HepG2 (cell line): ENCODE results near the gene STK32A. TPM values are rescaled to one million over a fixed set of nuclear protein-coding genes. Genes with fewer than 3 reads are reported as not detected.

Source experiments
- ATAC-seq: fragments of 200-7000 bp; cut with Tn5 transposase; 3 replicates; pipeline ENCODE4 v1.9.1; 2020; ENCODE audit warnings: mild to moderate bottlenecking, moderate library complexity
- BruUV-seq: library from RNA; stranded (reverse); fragments of 400-500 nt; replicated peaks from 2 replicates; lab custom pipeline; 2021; lab: Mats Ljungman, UMichigan
- CTCF ChIA-PET: fragments of 300-600 bp; formaldehyde crosslinking; extraction: SDS; loops from one replicate; lab custom pipeline; 2021; ENCODE audit warnings: low total read pairs, inconsistent platforms, low intra/inter-chr PET ratio; lab: Yijun Ruan, JAX
- POLR2A ChIA-PET: fragments of 350-600 bp; sonication (Branson Sonifier 250); formaldehyde crosslinking; loops from one replicate; lab custom pipeline; 2020; ENCODE audit warnings: antibody characterized with exemption, inconsistent platforms; lab: Yijun Ruan, JAX
- DNase-seq: peaks from one replicate; pipeline ENCODE4 v3.0.0-alpha.2; 2015; ENCODE audit warnings: low spot score
- FAIRE-seq: peaks from 3 replicates; lab custom pipeline; 2011; peaks lifted over from hg19 to GRCh38; lab: Jason Lieb, UNC
- H2AFZ ChIP-seq: one replicate; pipeline ENCODE4 v1.6.1; 2011; ENCODE audit warnings: low read length, inconsistent platforms
- H3K27ac ChIP-seq: fragments of 300-600 bp; 3 replicates; pipeline ENCODE4 v1.8.0; 2011; ENCODE audit warnings: mixed run types, mild to moderate bottlenecking, mixed read lengths, low read length, inconsistent platforms; ENCODE audit not compliant: insufficient read depth; ENCODE audit errors: extremely low read length
- H3K27me3 ChIP-seq, 2 experiments: fragments of 200-600 bp in 1 of 2; 2 replicates in 1 of 2; 3 replicates in 1 of 2; pipeline versions ENCODE4 v1.6.0 to v1.8.0; 2011; ENCODE audit warnings: low read length in 2 of 2, mild to moderate bottlenecking in 2 of 2, moderate library complexity in 2 of 2, inconsistent platforms in 1 of 2; ENCODE audit not compliant: insufficient read depth in 2 of 2, control insufficient read depth in 1 of 2
- H3K36me3 ChIP-seq, 2 experiments: fragments of 200-600 bp in 1 of 2; replicated peaks in 1 of 2; 2 replicates in 1 of 2; 3 replicates in 1 of 2; pipeline versions ENCODE4 v1.5.1 to v1.8.0; 2011; ENCODE audit warnings: low read length in 2 of 2, inconsistent platforms in 1 of 2; ENCODE audit not compliant: insufficient read depth in 2 of 2, control insufficient read depth in 1 of 2
- H3K4me1 ChIP-seq: 2 replicates; pipeline ENCODE4 v1.5.1; 2012; ENCODE audit warnings: low read length, inconsistent platforms; ENCODE audit not compliant: insufficient read depth
- H3K4me2 ChIP-seq: 2 replicates; pipeline ENCODE4 v1.6.0; 2011; ENCODE audit warnings: low read depth, low read length, inconsistent platforms
- H3K4me3 ChIP-seq, 3 experiments: fragments of 200-600 bp in 1 of 3; sonication (generic), shearing (Covaris generic) in 1 of 3; replicated peaks in 1 of 3; 2 replicates each; pipeline ENCODE4 v1.5.1; 2011 to 2016; ENCODE audit warnings: low read length in 3 of 3, inconsistent platforms in 2 of 3, low read depth in 2 of 3, mild to moderate bottlenecking in 2 of 3, control low read depth in 1 of 3, mixed read lengths in 1 of 3; ENCODE audit not compliant: insufficient read depth in 1 of 3
- H3K79me2 ChIP-seq: one replicate; pipeline ENCODE4 v1.6.1; 2011; ENCODE audit warnings: low read length, inconsistent platforms; ENCODE audit not compliant: insufficient read depth
- H3K9ac ChIP-seq: 2 replicates; pipeline ENCODE4 v1.6.0; 2011; ENCODE audit warnings: mild to moderate bottlenecking, low read depth, low read length, inconsistent platforms; ENCODE audit not compliant: insufficient read depth
- H3K9me3 ChIP-seq: 2 replicates; pipeline ENCODE4 v1.5.1; 2012; ENCODE audit warnings: mild to moderate bottlenecking, low read length
- H4K20me1 ChIP-seq: 2 replicates; pipeline ENCODE4 v1.6.0; 2011; ENCODE audit warnings: inconsistent platforms, mild to moderate bottlenecking, low read length, moderate library complexity; ENCODE audit not compliant: insufficient read depth
- ARNT2 ChIP-seq: sonication (generic); formaldehyde crosslinking; IDR thresholded peaks from 2 replicates; pipeline ENCODE4 v1.8.0; 2022; ENCODE audit warnings: mild to moderate bottlenecking, low read depth, missing genetic modification reagents, moderate library complexity
- CBX5 ChIP-seq: sonication (generic); formaldehyde crosslinking; IDR thresholded peaks from 2 replicates; pipeline ENCODE4 v1.4.0; 2020; ENCODE audit warnings: missing genetic modification reagents, borderline replicate concordance
- MAFF ChIP-seq: IDR thresholded peaks from 2 replicates; pipeline ENCODE4 v1.6.1; 2011; ENCODE audit warnings: low read depth, low read length, improper control_type of control experiment
- MAFK ChIP-seq, 2 experiments: IDR thresholded peaks in 1 of 2; conservative IDR thresholded peaks in 1 of 2; 2 replicates each; pipeline ENCODE4 v1.6.1; 2011; ENCODE audit warnings: improper control_type of control experiment in 2 of 2, low read length in 2 of 2
- NPAS2 ChIP-seq: sonication (generic); formaldehyde crosslinking; IDR thresholded peaks from 2 replicates; pipeline ENCODE4 v1.8.0; 2022; ENCODE audit warnings: mild to moderate bottlenecking, missing genetic modification reagents, borderline replicate concordance
- ZGPAT ChIP-seq: IDR thresholded peaks from 2 replicates; pipeline ENCODE4 v1.6.1; 2016; ENCODE audit warnings: mild to moderate bottlenecking
- ZNF225 ChIP-seq: sonication (generic); formaldehyde crosslinking; IDR thresholded peaks from 2 replicates; pipeline ENCODE4 v1.4.0; 2020; ENCODE audit warnings: mild to moderate bottlenecking, missing genetic modification reagents
- ZNF616 ChIP-seq: sonication (generic); formaldehyde crosslinking; IDR thresholded peaks from 2 replicates; pipeline ENCODE4 v1.5.0; 2020; ENCODE audit warnings: low read depth, mild to moderate bottlenecking, missing genetic modification reagents
- ZNF775 ChIP-seq: sonication (generic); formaldehyde crosslinking; IDR thresholded peaks from 2 replicates; pipeline ENCODE4 v1.4.0; 2020; ENCODE audit warnings: missing genetic modification reagents, mild to moderate bottlenecking, moderate library complexity, borderline replicate concordance
- ZSCAN20 ChIP-seq: sonication (generic); formaldehyde crosslinking; IDR thresholded peaks from 2 replicates; pipeline ENCODE4 v1.4.0; 2020; ENCODE audit warnings: missing genetic modification reagents, mild to moderate bottlenecking, borderline replicate concordance
- WGBS: methylation state at CpG from one replicate; pipeline ENCODE4 v1.1.6; 2017; ENCODE audit warnings: low lambda C conversion rate; 5-methylcytosine and 5-hydroxymethylcytosine counted together
- in situ Hi-C: cut with HindIII; loops from 2 replicates; pipeline ENCODE4 v1.10.0; 2017; ENCODE audit warnings: low pct_unique_long_range_greater_than_20kb; ENCODE audit not compliant: extremely low pct_ligation_motif_present
- intact Hi-C: fragments of 100-400 bp; cut with micrococcal nuclease; formaldehyde crosslinking; loops from one replicate; pipeline ENCODE4 v1.10.0; 2022; ENCODE audit not compliant: unreplicated experiment
- polyA plus RNA-seq, 8 experiments: library from polyadenylated mRNA; depleted of rRNA in 3 of 8; stranded (reverse) in 7 of 8; unstranded in 1 of 8; fragments of >200 nt; fragmentation: Illumina TruSeq in 4 of 8; extraction: Trizol in 4 of 8; gene quantifications; 2 replicates each; pipeline versions ENCODE4 v1.2.1 to v1.2.3, GENCODE V29; 2011 to 2016; ENCODE audit warnings: low read depth in 4 of 8, missing spikeins in 1 of 8, mixed read lengths in 1 of 8; ENCODE audit not compliant: insufficient read depth in 1 of 8
- total RNA-seq, 5 experiments: library from RNA; depleted of rRNA; stranded (reverse); fragments of >200 nt; fragmentation: Illumina TruSeq; extraction: Trizol; gene quantifications; 2 replicates each; pipeline ENCODE4 v1.2.3, GENCODE V29; 2016; ENCODE audit warnings: low read depth in 1 of 5
- TF ChIP-seq, protein P1 (sequence below): IDR thresholded peaks from 2 replicates; pipeline ENCODE4 v1.6.1; 2016
- TF ChIP-seq, protein P2 (sequence below): sonication (generic); formaldehyde crosslinking; conservative IDR thresholded peaks from 2 replicates; pipeline ENCODE4 v1.4.0; 2020; ENCODE audit warnings: missing genetic modification reagents

The STK32A gene
- total and polyA plus RNA-seq, 2 of the 13 experiments (the other 11 are each of a cell fraction or from before 2014, with no cell fraction given): not detected

DNA sequence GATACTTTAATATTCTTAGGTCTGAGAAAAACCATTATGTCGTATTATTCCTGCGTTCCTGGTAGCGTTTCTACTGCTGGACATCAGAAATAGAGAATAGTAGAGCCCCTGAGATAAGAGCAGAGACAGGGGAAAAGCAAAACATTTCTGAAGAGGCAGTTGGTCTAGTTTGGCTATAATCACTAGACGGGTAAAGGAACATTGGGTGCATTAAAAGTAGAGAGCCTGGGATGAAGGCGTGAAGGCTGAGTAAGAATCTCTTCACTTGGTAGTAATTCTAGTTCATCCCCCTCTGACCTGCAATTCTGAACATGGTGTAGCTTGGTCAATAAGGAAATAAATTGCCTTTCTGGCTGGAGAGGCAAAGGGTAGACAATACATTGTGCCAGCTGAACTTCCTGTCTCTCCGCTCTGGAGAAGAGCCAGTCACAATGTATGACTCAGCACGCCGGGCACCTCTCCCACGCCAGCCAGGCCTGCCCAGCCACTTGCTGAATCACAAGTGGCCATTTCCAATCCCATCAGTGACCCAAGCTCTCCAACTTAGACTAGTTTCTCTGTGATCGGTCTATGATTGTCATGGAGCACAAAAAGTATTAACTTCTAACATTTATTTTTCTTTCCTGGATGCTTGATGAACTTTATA, 75.4 kb downstream of the STK32A start:
- intact Hi-C loops (no loop called here), in situ Hi-C loops (no loop called here)
- Histone ChIP-seq H4K20me1 (no peaks in the 10 kb centered on the region), H3K27me3 (no peaks in the 10 kb centered on the region), H3K9ac (no peak overlapping the region), H3K4me3 (no peak overlapping the region), H3K4me1 (no peaks in the 10 kb centered on the region), H3K36me3 (no peaks in the 10 kb centered on the region), H3K9me3 (no peaks in the 10 kb centered on the region), H3K79me2 (no peaks in the 10 kb centered on the region), H3K27ac (no peak overlapping the region), H2AFZ (no peak overlapping the region), H3K4me2 (no peak overlapping the region)
- ChIA-PET POLR2A (no interaction called here), CTCF (no interaction called here)
- no peak for FAIRE-seq
- peak; percentile 26; the same call in 1 of the 3 replicates for ATAC-seq
- DNase-seq: no peak
- TF ChIP-seq CBX5 (no peak), ZNF225 (no peak), MAFK (conservative IDR thresholded peaks at IDR 0.05 in 1 of 2, IDR thresholded peaks at IDR 0.05 in 1 of 2; ENCODE audit: low read length in 2 of 2) (peak; percentile 11 to 53; a peak in 2 of 4 replicates), MAFF (peak; percentile 41; the same call in 1 of the 2 replicates)
- 20% methylated on average over 8 of the region's 10 CpGs for WGBS
- no TSS peak for BruUV-seq

- Histone ChIP-seq H3K36me3 (no peaks in the 10 kb centered on the region), H3K79me2 (no peaks in the 10 kb centered on the region), H3K9ac (no peak overlapping the region), H3K9me3 (no peaks in the 10 kb centered on the region), H3K27me3 (no peaks in the 10 kb centered on the region; a peak in 1 of 5 replicates), H2AFZ (no peak overlapping the region), H4K20me1 (no peaks in the 10 kb centered on the region), H3K27ac (no peak overlapping the region), H3K4me1 (no peaks in the 10 kb centered on the region), H3K4me2 (no peak overlapping the region), H3K4me3 (no peak overlapping the region)
- CTCF ChIA-PET: no interaction called here
- in situ Hi-C loops (no loop called here), intact Hi-C loops (no loop called here)
- POLR2A ChIA-PET: no interaction called here
- no TSS peak for BruUV-seq
- no peak for ATAC-seq
- 27% methylated on average over 7 of the region's 7 CpGs for WGBS
- no peak for DNase-seq
- no peak for FAIRE-seq
- TF ChIP-seq, protein P1, sequence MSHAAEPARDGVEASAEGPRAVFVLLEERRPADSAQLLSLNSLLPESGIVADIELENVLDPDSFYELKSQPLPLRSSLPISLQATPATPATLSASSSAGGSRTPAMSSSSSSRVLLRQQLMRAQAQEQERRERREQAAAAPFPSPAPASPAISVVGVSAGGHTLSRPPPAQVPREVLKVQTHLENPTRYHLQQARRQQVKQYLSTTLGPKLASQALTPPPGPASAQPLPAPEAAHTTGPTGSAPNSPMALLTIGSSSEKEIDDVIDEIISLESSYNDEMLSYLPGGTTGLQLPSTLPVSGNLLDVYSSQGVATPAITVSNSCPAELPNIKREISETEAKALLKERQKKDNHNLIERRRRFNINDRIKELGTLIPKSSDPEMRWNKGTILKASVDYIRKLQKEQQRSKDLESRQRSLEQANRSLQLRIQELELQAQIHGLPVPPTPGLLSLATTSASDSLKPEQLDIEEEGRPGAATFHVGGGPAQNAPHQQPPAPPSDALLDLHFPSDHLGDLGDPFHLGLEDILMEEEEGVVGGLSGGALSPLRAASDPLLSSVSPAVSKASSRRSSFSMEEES (CRISPR knock-in tag): no peak
- no peak for TF ChIP-seq ARNT2 (CRISPR knock-in tag)
- TF ChIP-seq, protein P2, sequence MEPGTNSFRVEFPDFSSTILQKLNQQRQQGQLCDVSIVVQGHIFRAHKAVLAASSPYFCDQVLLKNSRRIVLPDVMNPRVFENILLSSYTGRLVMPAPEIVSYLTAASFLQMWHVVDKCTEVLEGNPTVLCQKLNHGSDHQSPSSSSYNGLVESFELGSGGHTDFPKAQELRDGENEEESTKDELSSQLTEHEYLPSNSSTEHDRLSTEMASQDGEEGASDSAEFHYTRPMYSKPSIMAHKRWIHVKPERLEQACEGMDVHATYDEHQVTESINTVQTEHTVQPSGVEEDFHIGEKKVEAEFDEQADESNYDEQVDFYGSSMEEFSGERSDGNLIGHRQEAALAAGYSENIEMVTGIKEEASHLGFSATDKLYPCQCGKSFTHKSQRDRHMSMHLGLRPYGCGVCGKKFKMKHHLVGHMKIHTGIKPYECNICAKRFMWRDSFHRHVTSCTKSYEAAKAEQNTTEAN (CRISPR knock-in tag): no peak
- TF ChIP-seq ZGPAT: no peak
- no peak for TF ChIP-seq ZNF775 (CRISPR knock-in tag)
- no peak for TF ChIP-seq ZNF616
- no peak for TF ChIP-seq NPAS2 (CRISPR knock-in tag)
- TF ChIP-seq ZSCAN20 (CRISPR knock-in tag): no peak
These were observed 83.3 kb downstream of the STK32A start for GRCh38 chr5:147317978-147318684.
